Measurements from ENCODE around the gene SPON1. TPM values are rescaled to one million over a fixed set of nuclear protein-coding genes. Genes with fewer than 3 reads are reported as not detected.
A peak's percentile ranks its signal among the peaks of the same experiment; 100 is the strongest.

The SPON1 gene
- total and polyA plus RNA-seq, 2 experiments from 2014 or later: 2.9 to 6.4 TPM

DNA sequence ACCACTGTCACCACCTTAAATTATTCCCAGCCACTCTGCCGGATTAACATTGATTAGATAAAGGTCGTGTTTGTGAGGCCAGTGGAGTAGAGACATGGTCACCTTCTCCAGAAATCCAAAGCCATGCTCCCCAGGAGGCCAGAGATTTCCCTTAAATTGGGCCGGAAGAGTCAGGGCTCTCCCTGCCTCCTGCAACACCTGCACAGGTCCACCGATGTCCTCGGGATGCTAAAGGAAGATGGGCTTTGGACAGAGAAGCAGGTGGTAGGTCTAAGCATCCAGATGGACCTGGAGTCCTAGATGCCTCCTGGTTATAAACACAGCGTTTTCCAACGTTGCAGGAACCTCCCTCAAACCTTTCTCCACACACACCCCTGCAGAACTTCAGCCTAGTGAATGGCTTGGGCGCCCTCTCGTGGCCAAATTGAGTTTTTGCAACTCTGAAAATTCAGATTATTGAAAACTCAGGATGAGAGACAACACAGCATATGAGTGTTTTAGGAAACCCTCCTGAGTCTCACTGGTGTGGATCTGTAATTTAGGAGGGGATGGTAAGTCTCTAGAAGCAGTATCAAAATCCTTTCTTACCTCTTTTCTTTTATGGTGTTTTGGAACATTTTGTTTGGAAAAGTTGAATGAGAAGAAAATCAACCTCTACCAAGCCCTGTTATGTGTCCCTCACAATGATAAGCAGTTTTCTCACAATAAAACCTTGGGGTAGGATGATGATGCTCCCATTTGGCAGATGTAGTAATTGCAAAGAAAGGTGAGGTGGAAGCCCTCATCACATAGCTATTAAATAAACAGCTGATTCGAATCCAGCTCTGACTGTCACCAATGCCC, 286.8 kb downstream of the SPON1 start:
- H2AFZ ChIP-seq: no peak overlapping the region
- Mint-ChIP-seq H3K4me1 (peaks cover 28% of the 10 kb centered on the region), H3K27ac (0 out of 2 replicates have a peak overlapping the region, but pooled peaks have one; percentile 14), H3K9me3 (no peaks in the 10 kb centered on the region), H3K27me3 (ENCODE audit: insufficient read depth, low read depth, poor library complexity) (peaks cover 5% of the 10 kb centered on the region), H3K4me3 (no peak overlapping the region), H3K36me3 (ENCODE audit: low read depth) (no peaks in the 10 kb centered on the region)
- no peaks in the 10 kb centered on the region for H4K20me1 ChIP-seq (replicated peaks; ENCODE audit: insufficient read depth)
- DNase-seq (ENCODE audit: low spot score): peak; percentile 82
- no peaks in the 10 kb centered on the region for H3K36me3 ChIP-seq (ENCODE audit: insufficient read depth)
- no peaks in the 10 kb centered on the region for H3K9me2 ChIP-seq (ENCODE audit: insufficient read depth)
- H3K79me2 ChIP-seq (replicated peaks; ENCODE audit: insufficient read depth): no peaks in the 10 kb centered on the region
- no peak overlapping the region for H3K4me3 ChIP-seq
- TF ChIP-seq, protein P1, sequence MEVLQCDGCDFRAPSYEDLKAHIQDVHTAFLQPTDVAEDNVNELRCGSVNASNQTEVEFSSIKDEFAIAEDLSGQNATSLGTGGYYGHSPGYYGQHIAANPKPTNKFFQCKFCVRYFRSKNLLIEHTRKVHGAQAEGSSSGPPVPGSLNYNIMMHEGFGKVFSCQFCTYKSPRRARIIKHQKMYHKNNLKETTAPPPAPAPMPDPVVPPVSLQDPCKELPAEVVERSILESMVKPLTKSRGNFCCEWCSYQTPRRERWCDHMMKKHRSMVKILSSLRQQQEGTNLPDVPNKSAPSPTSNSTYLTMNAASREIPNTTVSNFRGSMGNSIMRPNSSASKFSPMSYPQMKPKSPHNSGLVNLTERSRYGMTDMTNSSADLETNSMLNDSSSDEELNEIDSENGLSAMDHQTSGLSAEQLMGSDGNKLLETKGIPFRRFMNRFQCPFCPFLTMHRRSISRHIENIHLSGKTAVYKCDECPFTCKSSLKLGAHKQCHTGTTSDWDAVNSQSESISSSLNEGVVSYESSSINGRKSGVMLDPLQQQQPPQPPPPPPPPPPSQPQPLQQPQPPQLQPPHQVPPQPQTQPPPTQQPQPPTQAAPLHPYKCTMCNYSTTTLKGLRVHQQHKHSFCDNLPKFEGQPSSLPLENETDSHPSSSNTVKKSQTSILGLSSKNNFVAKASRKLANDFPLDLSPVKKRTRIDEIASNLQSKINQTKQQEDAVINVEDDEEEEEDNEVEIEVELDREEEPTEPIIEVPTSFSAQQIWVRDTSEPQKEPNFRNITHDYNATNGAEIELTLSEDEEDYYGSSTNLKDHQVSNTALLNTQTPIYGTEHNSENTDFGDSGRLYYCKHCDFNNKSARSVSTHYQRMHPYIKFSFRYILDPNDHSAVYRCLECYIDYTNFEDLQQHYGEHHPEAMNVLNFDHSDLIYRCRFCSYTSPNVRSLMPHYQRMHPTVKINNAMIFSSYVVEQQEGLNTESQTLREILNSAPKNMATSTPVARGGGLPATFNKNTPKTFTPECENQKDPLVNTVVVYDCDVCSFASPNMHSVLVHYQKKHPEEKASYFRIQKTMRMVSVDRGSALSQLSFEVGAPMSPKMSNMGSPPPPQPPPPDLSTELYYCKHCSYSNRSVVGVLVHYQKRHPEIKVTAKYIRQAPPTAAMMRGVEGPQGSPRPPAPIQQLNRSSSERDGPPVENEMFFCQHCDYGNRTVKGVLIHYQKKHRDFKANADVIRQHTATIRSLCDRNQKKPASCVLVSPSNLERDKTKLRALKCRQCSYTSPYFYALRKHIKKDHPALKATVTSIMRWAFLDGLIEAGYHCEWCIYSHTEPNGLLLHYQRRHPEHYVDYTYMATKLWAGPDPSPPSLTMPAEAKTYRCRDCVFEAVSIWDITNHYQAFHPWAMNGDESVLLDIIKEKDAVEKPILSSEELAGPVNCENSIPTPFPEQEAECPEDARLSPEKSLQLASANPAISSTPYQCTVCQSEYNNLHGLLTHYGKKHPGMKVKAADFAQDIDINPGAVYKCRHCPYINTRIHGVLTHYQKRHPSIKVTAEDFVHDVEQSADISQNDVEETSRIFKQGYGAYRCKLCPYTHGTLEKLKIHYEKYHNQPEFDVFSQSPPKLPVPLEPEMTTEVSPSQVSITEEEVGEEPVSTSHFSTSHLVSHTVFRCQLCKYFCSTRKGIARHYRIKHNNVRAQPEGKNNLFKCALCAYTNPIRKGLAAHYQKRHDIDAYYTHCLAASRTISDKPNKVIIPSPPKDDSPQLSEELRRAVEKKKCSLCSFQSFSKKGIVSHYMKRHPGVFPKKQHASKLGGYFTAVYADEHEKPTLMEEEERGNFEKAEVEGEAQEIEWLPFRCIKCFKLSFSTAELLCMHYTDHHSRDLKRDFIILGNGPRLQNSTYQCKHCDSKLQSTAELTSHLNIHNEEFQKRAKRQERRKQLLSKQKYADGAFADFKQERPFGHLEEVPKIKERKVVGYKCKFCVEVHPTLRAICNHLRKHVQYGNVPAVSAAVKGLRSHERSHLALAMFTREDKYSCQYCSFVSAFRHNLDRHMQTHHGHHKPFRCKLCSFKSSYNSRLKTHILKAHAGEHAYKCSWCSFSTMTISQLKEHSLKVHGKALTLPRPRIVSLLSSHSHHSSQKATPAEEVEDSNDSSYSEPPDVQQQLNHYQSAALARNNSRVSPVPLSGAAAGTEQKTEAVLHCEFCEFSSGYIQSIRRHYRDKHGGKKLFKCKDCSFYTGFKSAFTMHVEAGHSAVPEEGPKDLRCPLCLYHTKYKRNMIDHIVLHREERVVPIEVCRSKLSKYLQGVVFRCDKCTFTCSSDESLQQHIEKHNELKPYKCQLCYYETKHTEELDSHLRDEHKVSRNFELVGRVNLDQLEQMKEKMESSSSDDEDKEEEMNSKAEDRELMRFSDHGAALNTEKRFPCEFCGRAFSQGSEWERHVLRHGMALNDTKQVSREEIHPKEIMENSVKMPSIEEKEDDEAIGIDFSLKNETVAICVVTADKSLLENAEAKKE (CRISPR knock-in tag; IDR thresholded peaks at IDR 0.05): peak; percentile 83
- no peak for TF ChIP-seq JUNB (IDR thresholded peaks at IDR 0.05; ENCODE audit: unreplicated experiment)
- TF ChIP-seq, protein P2, sequence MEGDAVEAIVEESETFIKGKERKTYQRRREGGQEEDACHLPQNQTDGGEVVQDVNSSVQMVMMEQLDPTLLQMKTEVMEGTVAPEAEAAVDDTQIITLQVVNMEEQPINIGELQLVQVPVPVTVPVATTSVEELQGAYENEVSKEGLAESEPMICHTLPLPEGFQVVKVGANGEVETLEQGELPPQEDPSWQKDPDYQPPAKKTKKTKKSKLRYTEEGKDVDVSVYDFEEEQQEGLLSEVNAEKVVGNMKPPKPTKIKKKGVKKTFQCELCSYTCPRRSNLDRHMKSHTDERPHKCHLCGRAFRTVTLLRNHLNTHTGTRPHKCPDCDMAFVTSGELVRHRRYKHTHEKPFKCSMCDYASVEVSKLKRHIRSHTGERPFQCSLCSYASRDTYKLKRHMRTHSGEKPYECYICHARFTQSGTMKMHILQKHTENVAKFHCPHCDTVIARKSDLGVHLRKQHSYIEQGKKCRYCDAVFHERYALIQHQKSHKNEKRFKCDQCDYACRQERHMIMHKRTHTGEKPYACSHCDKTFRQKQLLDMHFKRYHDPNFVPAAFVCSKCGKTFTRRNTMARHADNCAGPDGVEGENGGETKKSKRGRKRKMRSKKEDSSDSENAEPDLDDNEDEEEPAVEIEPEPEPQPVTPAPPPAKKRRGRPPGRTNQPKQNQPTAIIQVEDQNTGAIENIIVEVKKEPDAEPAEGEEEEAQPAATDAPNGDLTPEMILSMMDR (conservative IDR thresholded peaks at IDR 0.05; ENCODE audit: low read depth in 2 of 2): peak; percentile 97
- peak; percentile 63; the same call in 1 of the 2 replicates for TF ChIP-seq ZNF114 (CRISPR knock-in tag; IDR thresholded peaks at IDR 0.05)
- no peaks in the 10 kb centered on the region for H3K27me3 ChIP-seq (ENCODE audit: insufficient read depth)
- no peaks in the 10 kb centered on the region for H3K4me1 ChIP-seq (ENCODE audit: insufficient read depth)
- no peak overlapping the region for H3K27ac ChIP-seq (ENCODE audit: low read depth)
- H3F3A ChIP-seq (replicated peaks; ENCODE audit: low read depth): no peaks in the 10 kb centered on the region
- no peak overlapping the region for H3K4me2 ChIP-seq
- ATAC-seq: peak; percentile 77
